ENCODE results near the gene RIPOR2. TPM values are rescaled to one million over a fixed set of nuclear protein-coding genes. Genes with fewer than 3 reads are reported as not detected.

The RIPOR2 gene
- total and polyA plus RNA-seq, 10 of the 15 experiments (the other 5 are each of a cell fraction or from before 2014, with no cell fraction given) = 22.2 to 48.2 (median 34.7) TPM

DNA sequence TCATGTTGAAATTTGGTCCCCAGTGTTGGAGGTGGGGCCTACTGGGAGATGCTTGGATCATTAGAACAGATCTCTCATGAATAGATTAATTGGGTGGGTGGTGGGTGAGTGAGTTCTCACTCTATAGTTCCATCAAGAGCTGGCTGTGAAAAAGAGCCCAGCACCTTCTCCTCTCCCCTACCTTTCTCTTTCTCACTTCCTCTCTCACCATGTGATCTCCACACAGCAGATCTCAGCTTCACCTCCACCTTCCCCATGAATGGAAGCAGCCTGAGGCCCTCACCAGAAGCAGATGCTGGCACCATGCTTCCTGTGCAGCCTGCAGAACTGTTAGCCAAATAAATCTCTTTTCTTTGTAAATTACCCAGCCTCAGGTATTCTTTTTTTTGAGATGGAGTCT lies 173.9 kb downstream of the RIPOR2 start:
- H3K4me1 ChIP-seq (ENCODE audit: control insufficient read depth, insufficient read depth, low read length) = no peaks in the 10 kb centered on the region
- H4K20me1 ChIP-seq (ENCODE audit: control insufficient read depth, insufficient read depth) = no peaks in the 10 kb centered on the region
- DNase-seq (ENCODE audit: low read depth, low spot score) (no peak), ATAC-seq (peak; percentile 46), FAIRE-seq (no peak)
- no peaks in the 10 kb centered on the region for H3K9me3 ChIP-seq (replicated peaks; ENCODE audit: control insufficient read depth, insufficient read depth, low read length)
- RAD21 ChIA-PET (ENCODE audit: unreplicated experiment) = no interaction called here
- no TSS peak for BruUV-seq (replicated peaks)
- intact Hi-C loops (cut with micrococcal nuclease; ENCODE audit: unreplicated experiment) = no loop called here
- no peak overlapping the region for H3K9ac ChIP-seq (ENCODE audit: control insufficient read depth, insufficient read depth, low read length)
- H3K4me2 ChIP-seq (ENCODE audit: control insufficient read depth, insufficient read depth) = no peak overlapping the region
- SMC1A ChIA-PET (ENCODE audit: uncharacterized antibody, unreplicated experiment) = interaction anchor here (0.5 to 1.6 kb wide), 4 partner anchors 17 to 238 kb away, joined by 3 to 4 read pairs (median 4); no protein-coding TSS in a partner anchor
- in situ Hi-C loops (cut with MboI) = loop anchor here (5.0 kb wide), 1 partner anchor 175 kb away; no protein-coding TSS in a partner anchor
- H3K79me2 ChIP-seq (ENCODE audit: control insufficient read depth, insufficient read depth, low read length) = no peaks in the 10 kb centered on the region
- H3K27ac ChIP-seq (ENCODE audit: control insufficient read depth, insufficient read depth) = no peak overlapping the region
- TF ChIP-seq ZBTB11 (CRISPR knock-in tag; IDR thresholded peaks at IDR 0.05) = no peak
- TF ChIP-seq SPI1 (IDR thresholded peaks at IDR 0.05; ENCODE audit: borderline replicate concordance, insufficient read depth, low read depth, low read length) = peak; percentile 69
- CTCF ChIA-PET = interaction anchor here (1.8 kb wide), 1 partner anchor 23 kb away, joined by 3 read pairs; no protein-coding TSS in a partner anchor
- POLR2A ChIA-PET = no interaction called here
- no peak overlapping the region; the same call in 1 of the 2 replicates for H2AFZ ChIP-seq (ENCODE audit: control insufficient read depth, low read depth, low read length)
- H3K36me3 ChIP-seq (ENCODE audit: control insufficient read depth in 2 of 2, insufficient read depth in 2 of 2, low read length in 1 of 2) = no peaks in the 10 kb centered on the region
- no peaks in the 10 kb centered on the region for H3K27me3 ChIP-seq (replicated peaks in 1 of 2; ENCODE audit: control insufficient read depth in 2 of 2, insufficient read depth in 2 of 2, low read length in 1 of 2)
- H3K4me3 ChIP-seq = no peak overlapping the region
